GM12878 (cell line): Measurements from ENCODE around the gene SYT1. TPM values are rescaled to one million over a fixed set of nuclear protein-coding genes. Genes with fewer than 3 reads are reported as not detected.

Experiments used
- ATAC-seq: fragments of 200-7000 bp; cut with Tn5 transposase; 3 replicates; pipeline ENCODE4 v1.9.1; 2020; ENCODE audit warnings: mild to moderate bottlenecking, moderate library complexity
- BruUV-seq: library from RNA; stranded (reverse); fragments of 400-500 nt; replicated peaks from 2 replicates; lab custom pipeline; 2021; lab: Mats Ljungman, UMichigan
- CTCF ChIA-PET: fragments of 300-600 bp; sonication (Branson Sonifier 250); formaldehyde crosslinking; extraction: SDS; loops from one replicate; lab custom pipeline; 2021; ENCODE audit warnings: inconsistent platforms; lab: Yijun Ruan, JAX
- POLR2A ChIA-PET: fragments of 350-600 bp; formaldehyde crosslinking; extraction: SDS; loops from one replicate; lab custom pipeline; 2021; ENCODE audit warnings: inconsistent platforms; lab: Charles Lee
- RAD21 ChIA-PET: fragments of 300-600 bp; sonication (Branson Sonifier 250); formaldehyde crosslinking; loops from one replicate; lab custom pipeline; 2023; ENCODE audit warnings: antibody characterized with exemption; ENCODE audit not compliant: unreplicated experiment; lab: Charles Lee
- SMC1A ChIA-PET: fragments of 300-600 bp; sonication (Branson Sonifier 250); formaldehyde crosslinking; loops from one replicate; lab custom pipeline; 2023; ENCODE audit not compliant: unreplicated experiment, uncharacterized antibody; lab: Charles Lee
- DNase-seq: peaks from one replicate; pipeline ENCODE4 v3.0.0-alpha.2; 2011; ENCODE audit warnings: low read depth, low spot score
- FAIRE-seq: peaks from 3 replicates; lab custom pipeline; 2011; peaks lifted over from hg19 to GRCh38; lab: Jason Lieb, UNC
- H2AFZ ChIP-seq: 2 replicates; pipeline ENCODE4 v1.6.0; 2011; ENCODE audit warnings: low read depth, low read length, control low read depth; ENCODE audit not compliant: control insufficient read depth
- H3K27ac ChIP-seq: 2 replicates; pipeline ENCODE4 v1.5.1; 2011; ENCODE audit warnings: control low read depth; ENCODE audit not compliant: control insufficient read depth, insufficient read depth
- H3K27me3 ChIP-seq, 2 experiments: replicated peaks in 1 of 2; 2 replicates each; pipeline versions ENCODE4 v1.6.0 to v1.6.1; 2011; ENCODE audit warnings: low read length in 1 of 2; ENCODE audit not compliant: control insufficient read depth in 2 of 2, insufficient read depth in 2 of 2
- H3K36me3 ChIP-seq, 2 experiments: 2 replicates each; pipeline ENCODE4 v1.5.1; 2011; ENCODE audit warnings: low read length in 1 of 2; ENCODE audit not compliant: control insufficient read depth in 2 of 2, insufficient read depth in 2 of 2
- H3K4me1 ChIP-seq: 2 replicates; pipeline ENCODE4 v1.6.1; 2011; ENCODE audit warnings: mild to moderate bottlenecking, low read length, moderate library complexity, mixed read lengths; ENCODE audit not compliant: control insufficient read depth, insufficient read depth
- H3K4me2 ChIP-seq: 2 replicates; pipeline ENCODE4 v1.6.0; 2011; ENCODE audit warnings: control low read depth; ENCODE audit not compliant: control insufficient read depth, insufficient read depth
- H3K4me3 ChIP-seq: fragments of 200-600 bp; sonication (generic); 2 replicates; pipeline ENCODE4 v1.5.1; 2016
- H3K79me2 ChIP-seq: 2 replicates; pipeline ENCODE4 v1.6.0; 2011; ENCODE audit warnings: low read length; ENCODE audit not compliant: control insufficient read depth, insufficient read depth
- H3K9ac ChIP-seq: 2 replicates; pipeline ENCODE4 v1.8.0; 2011; ENCODE audit warnings: low read length, control low read depth, mixed read lengths; ENCODE audit not compliant: control insufficient read depth, insufficient read depth
- H3K9me3 ChIP-seq: replicated peaks from 3 replicates; pipeline ENCODE4 v1.5.1; 2011; ENCODE audit warnings: mild to moderate bottlenecking, low read length; ENCODE audit not compliant: control insufficient read depth, insufficient read depth
- H4K20me1 ChIP-seq: 2 replicates; pipeline ENCODE4 v1.6.0; 2011; ENCODE audit not compliant: control insufficient read depth, insufficient read depth
- BACH1 ChIP-seq: fragments of 450-650 bp; IDR thresholded peaks from 2 replicates; pipeline ENCODE4 v1.6.1; 2017; ENCODE audit warnings: mild to moderate bottlenecking, borderline replicate concordance
- MTA2 ChIP-seq: fragments of 450-650 bp; IDR thresholded peaks from 2 replicates; pipeline ENCODE4 v1.6.1; 2016; ENCODE audit warnings: low read depth, mild to moderate bottlenecking, moderate library complexity
- NR2F1 ChIP-seq: fragments of 450-650 bp; conservative IDR thresholded peaks from 2 replicates; pipeline ENCODE4 v1.6.1; 2017; ENCODE audit warnings: mild to moderate bottlenecking
- POU2F2 ChIP-seq: IDR thresholded peaks from 3 replicates; pipeline ENCODE4 v1.6.1; 2011; ENCODE audit warnings: low read depth, mild to moderate bottlenecking, low read length, borderline replicate concordance
- RBBP5 ChIP-seq: fragments of 200-600 bp; sonication (generic); conservative IDR thresholded peaks from 2 replicates; pipeline ENCODE4 v1.6.1; 2016
- ZBED1 ChIP-seq: IDR thresholded peaks from 2 replicates; pipeline ENCODE4 v1.6.1; 2016; ENCODE audit warnings: borderline replicate concordance
- ZNF217 ChIP-seq: fragments of 450-650 bp; IDR thresholded peaks from 2 replicates; pipeline ENCODE4 v1.6.1; 2017; ENCODE audit warnings: antibody characterized with exemption, mild to moderate bottlenecking
- WGBS: methylation state at CpG from one replicate; pipeline ENCODE4 v1.1.6; 2016; ENCODE audit warnings: low lambda C conversion rate; ENCODE audit not compliant: insufficient replicate concordance, insufficient coverage; ENCODE audit errors: missing lambda C conversion rate; 5-methylcytosine and 5-hydroxymethylcytosine counted together
- in situ Hi-C: fragments of 300-500 bp; cut with MboI; formaldehyde crosslinking; loops from 9 replicates; pipeline ENCODE4 v1.14.3; 2018; ENCODE audit warnings: mixed read lengths
- intact Hi-C: fragments of 100-400 bp; cut with micrococcal nuclease; formaldehyde crosslinking; loops from one replicate; pipeline ENCODE4 v1.14.2; 2022; ENCODE audit not compliant: unreplicated experiment
- polyA plus RNA-seq, 11 experiments: library from polyadenylated mRNA; depleted of rRNA in 4 of 11; unstranded in 6 of 11; stranded (reverse) in 5 of 11; fragments of >200 nt; fragmentation: Nextera tagmentation in 4 of 11; fragmentation: Illumina TruSeq in 1 of 11; extraction: Ambion mirVana in 4 of 11; extraction: Trizol in 1 of 11; gene quantifications; 1 replicate in 1 of 11; 2 replicates in 10 of 11; pipeline versions ENCODE4 v1.2.1 to v1.2.3, GENCODE V29; 2011 to 2016; ENCODE audit warnings: inconsistent platforms in 2 of 11, missing spikeins in 2 of 11, low read depth in 1 of 11
- total RNA-seq, 4 experiments: library from RNA; depleted of rRNA in 3 of 4; stranded (reverse); fragments of >200 nt in 3 of 4; fragmentation: Illumina TruSeq in 1 of 4; extraction: Trizol in 1 of 4; gene quantifications; 2 replicates each; pipeline versions ENCODE4 v1.2.1 to v1.2.3, GENCODE V29; 2013 to 2021
- TF ChIP-seq, protein P1 (sequence below): fragments of 450-650 bp; IDR thresholded peaks from 2 replicates; pipeline ENCODE4 v1.6.1; 2018; ENCODE audit warnings: mild to moderate bottlenecking, low read depth, moderate library complexity; ENCODE audit not compliant: partially characterized antibody

The SYT1 gene
- total and polyA plus RNA-seq, 10 of the 15 experiments (the other 5 are each of a cell fraction or from before 2014, with no cell fraction given) = 0.10 to 0.28 TPM; not detected in 8

DNA sequence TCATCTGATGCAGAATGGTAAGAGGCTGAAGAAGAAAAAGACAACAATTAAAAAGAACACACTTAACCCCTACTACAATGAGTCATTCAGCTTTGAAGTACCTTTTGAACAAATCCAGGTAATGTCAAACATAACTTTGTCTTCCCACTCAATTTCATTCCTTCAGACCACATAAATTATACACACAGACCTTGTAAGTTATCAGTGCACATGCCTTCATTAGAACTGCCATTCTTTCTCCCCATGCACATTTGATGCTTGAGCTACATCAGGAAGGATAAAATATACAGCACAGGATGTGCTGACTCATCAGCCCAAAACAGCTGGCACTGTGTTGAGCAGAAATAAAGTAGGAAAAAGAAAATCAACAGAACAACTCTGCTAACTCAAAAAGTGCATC, 579.5 kb downstream of the SYT1 start (continued):
- TF ChIP-seq RBBP5 (no peak), ZBED1 (no peak), POU2F2 (no peak), BACH1 (no peak), NR2F1 (no peak), MTA2 (no peak)
- TF ChIP-seq, protein P1, sequence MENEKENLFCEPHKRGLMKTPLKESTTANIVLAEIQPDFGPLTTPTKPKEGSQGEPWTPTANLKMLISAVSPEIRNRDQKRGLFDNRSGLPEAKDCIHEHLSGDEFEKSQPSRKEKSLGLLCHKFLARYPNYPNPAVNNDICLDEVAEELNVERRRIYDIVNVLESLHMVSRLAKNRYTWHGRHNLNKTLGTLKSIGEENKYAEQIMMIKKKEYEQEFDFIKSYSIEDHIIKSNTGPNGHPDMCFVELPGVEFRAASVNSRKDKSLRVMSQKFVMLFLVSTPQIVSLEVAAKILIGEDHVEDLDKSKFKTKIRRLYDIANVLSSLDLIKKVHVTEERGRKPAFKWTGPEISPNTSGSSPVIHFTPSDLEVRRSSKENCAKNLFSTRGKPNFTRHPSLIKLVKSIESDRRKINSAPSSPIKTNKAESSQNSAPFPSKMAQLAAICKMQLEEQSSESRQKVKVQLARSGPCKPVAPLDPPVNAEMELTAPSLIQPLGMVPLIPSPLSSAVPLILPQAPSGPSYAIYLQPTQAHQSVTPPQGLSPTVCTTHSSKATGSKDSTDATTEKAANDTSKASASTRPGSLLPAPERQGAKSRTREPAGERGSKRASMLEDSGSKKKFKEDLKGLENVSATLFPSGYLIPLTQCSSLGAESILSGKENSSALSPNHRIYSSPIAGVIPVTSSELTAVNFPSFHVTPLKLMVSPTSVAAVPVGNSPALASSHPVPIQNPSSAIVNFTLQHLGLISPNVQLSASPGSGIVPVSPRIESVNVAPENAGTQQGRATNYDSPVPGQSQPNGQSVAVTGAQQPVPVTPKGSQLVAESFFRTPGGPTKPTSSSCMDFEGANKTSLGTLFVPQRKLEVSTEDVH = no peak

DNA sequence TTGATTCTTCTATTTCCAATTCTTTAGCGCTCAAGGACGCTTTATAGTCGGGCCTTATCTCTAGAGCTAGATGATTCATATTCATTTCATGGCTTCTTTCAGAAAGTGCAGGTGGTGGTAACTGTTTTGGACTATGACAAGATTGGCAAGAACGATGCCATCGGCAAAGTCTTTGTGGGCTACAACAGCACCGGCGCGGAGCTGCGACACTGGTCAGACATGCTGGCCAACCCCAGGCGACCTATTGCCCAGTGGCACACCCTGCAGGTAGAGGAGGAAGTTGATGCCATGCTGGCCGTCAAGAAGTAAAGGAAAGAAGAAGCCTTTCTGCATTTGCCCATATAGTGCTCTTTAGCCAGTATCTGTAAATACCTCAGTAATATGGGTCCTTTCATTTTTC, 584.2 kb downstream of the SYT1 start:
- H3K9ac ChIP-seq = no peak overlapping the region
- ATAC-seq (no peak), DNase-seq (no peak), FAIRE-seq (no peak)
- no peaks in the 10 kb centered on the region for H3K79me2 ChIP-seq
- no peaks in the 10 kb centered on the region for H4K20me1 ChIP-seq
- 82% methylated on average over 11 of the region's 11 CpGs for WGBS
- POLR2A ChIA-PET = no interaction called here
- no peak overlapping the region for H2AFZ ChIP-seq
- H3K36me3 ChIP-seq = no peaks in the 10 kb centered on the region
- H3K4me1 ChIP-seq = no peaks in the 10 kb centered on the region
- no peak overlapping the region for H3K27ac ChIP-seq
- in situ Hi-C loops (no loop called here), intact Hi-C loops (no loop called here)
- H3K27me3 ChIP-seq = no peaks in the 10 kb centered on the region
- RAD21 ChIA-PET = no interaction called here
- no peak overlapping the region for H3K4me2 ChIP-seq
- CTCF ChIA-PET = interaction anchor here (0.5 to 0.6 kb wide), 2 partner anchors 17 to 174 kb away, joined by 3 to 4 read pairs; no protein-coding TSS in a partner anchor
- H3K4me3 ChIP-seq = no peak overlapping the region
- no peaks in the 10 kb centered on the region for H3K9me3 ChIP-seq
- SMC1A ChIA-PET = no interaction called here
- no TSS peak for BruUV-seq
- no peak for TF ChIP-seq ZNF217
